DOHH2 (cell line): Measurements from ENCODE around the gene RAB31.

Source experiments
- H3F3A ChIP-seq: fragments of 200-600 bp; sonication (generic), shearing (Covaris generic); 2 replicates; pipeline ENCODE4 v1.6.0; 2016; ENCODE audit warnings: antibody characterized with exemption, mild to moderate bottlenecking; ENCODE audit not compliant: control insufficient read depth, insufficient read depth
- H3K27ac ChIP-seq: fragments of 200-600 bp; sonication (generic); 2 replicates; pipeline ENCODE4 v1.5.1; 2014; ENCODE audit warnings: low read depth, mild to moderate bottlenecking, low read length, moderate library complexity
- H3K27me3 ChIP-seq: fragments of 200-600 bp; sonication (generic); 2 replicates; pipeline ENCODE4 v1.6.1; 2014; ENCODE audit warnings: mild to moderate bottlenecking, low read length, mixed read lengths; ENCODE audit not compliant: control insufficient read depth
- H3K36me3 ChIP-seq: fragments of 200-600 bp; sonication (generic); 2 replicates; pipeline ENCODE4 v1.6.1; 2014; ENCODE audit warnings: mild to moderate bottlenecking, low read length, moderate library complexity, mixed read lengths; ENCODE audit not compliant: control insufficient read depth
- H3K4me1 ChIP-seq: fragments of 200-600 bp; sonication (generic); 2 replicates; pipeline ENCODE4 v1.6.1; 2014; ENCODE audit warnings: mild to moderate bottlenecking, low read length, mixed read lengths; ENCODE audit not compliant: control insufficient read depth
- H3K4me2 ChIP-seq: fragments of 200-600 bp; sonication (generic); 2 replicates; pipeline ENCODE4 v1.6.0; 2014; ENCODE audit warnings: mild to moderate bottlenecking, low read length, moderate library complexity
- H3K4me3 ChIP-seq: fragments of 200-600 bp; sonication (generic); 2 replicates; pipeline ENCODE4 v1.5.1; 2014; ENCODE audit warnings: mild to moderate bottlenecking, low read length, mixed read lengths
- H3K79me2 ChIP-seq: fragments of 200-600 bp; sonication (generic); 2 replicates; pipeline ENCODE4 v1.6.1; 2014; ENCODE audit warnings: mild to moderate bottlenecking, low read length, mixed read lengths; ENCODE audit not compliant: control insufficient read depth
- H3K9me2 ChIP-seq: fragments of 200-600 bp; sonication (generic); replicated peaks from 2 replicates; pipeline ENCODE4 v1.6.1; 2014; ENCODE audit warnings: mild to moderate bottlenecking, low read length, mixed read lengths; ENCODE audit not compliant: control insufficient read depth
- H3K9me3 ChIP-seq: fragments of 200-600 bp; sonication (generic); 2 replicates; pipeline ENCODE4 v1.6.1; 2014; ENCODE audit warnings: antibody characterized with exemption, low read length, mixed read lengths; ENCODE audit not compliant: control insufficient read depth, insufficient read depth
- H4K20me1 ChIP-seq: fragments of 200-600 bp; sonication (generic); 2 replicates; pipeline ENCODE4 v1.6.0; 2014; ENCODE audit warnings: low read depth, mild to moderate bottlenecking, antibody characterized with exemption, low read length, moderate library complexity; ENCODE audit not compliant: control insufficient read depth, insufficient read depth
- EZH2phosphoT487 ChIP-seq: fragments of 200-600 bp; sonication (generic); IDR thresholded peaks from 2 replicates; pipeline ENCODE4 v1.6.1; 2017; ENCODE audit warnings: borderline replicate concordance, mild to moderate bottlenecking, antibody characterized with exemption, low read length, moderate library complexity, mixed read lengths
- TF ChIP-seq, protein P1 (sequence below): fragments of 200-600 bp; sonication (generic); IDR thresholded peaks from one replicate; pipeline ENCODE4 v1.5.1; 2014; ENCODE audit warnings: antibody characterized with exemption, mild to moderate bottlenecking, low read depth, low read length; ENCODE audit not compliant: poor library complexity, severe bottlenecking

The RAB31 gene

DNA sequence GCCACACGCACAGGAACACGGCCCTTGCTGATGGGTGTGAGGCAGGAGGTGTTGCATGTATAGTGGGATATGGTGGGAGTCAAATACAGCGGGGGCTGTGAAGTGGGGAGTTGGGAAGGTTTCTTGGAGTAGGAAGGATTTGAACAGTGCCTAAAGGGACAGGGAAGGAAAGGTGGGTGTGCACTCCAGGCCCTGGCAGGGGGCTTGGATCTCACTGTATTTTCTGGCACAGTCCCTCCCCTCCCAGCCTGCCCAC, 6.9 kb downstream of the RAB31 start:
- TF ChIP-seq EZH2phosphoT487: no peak
- TF ChIP-seq, protein P1, sequence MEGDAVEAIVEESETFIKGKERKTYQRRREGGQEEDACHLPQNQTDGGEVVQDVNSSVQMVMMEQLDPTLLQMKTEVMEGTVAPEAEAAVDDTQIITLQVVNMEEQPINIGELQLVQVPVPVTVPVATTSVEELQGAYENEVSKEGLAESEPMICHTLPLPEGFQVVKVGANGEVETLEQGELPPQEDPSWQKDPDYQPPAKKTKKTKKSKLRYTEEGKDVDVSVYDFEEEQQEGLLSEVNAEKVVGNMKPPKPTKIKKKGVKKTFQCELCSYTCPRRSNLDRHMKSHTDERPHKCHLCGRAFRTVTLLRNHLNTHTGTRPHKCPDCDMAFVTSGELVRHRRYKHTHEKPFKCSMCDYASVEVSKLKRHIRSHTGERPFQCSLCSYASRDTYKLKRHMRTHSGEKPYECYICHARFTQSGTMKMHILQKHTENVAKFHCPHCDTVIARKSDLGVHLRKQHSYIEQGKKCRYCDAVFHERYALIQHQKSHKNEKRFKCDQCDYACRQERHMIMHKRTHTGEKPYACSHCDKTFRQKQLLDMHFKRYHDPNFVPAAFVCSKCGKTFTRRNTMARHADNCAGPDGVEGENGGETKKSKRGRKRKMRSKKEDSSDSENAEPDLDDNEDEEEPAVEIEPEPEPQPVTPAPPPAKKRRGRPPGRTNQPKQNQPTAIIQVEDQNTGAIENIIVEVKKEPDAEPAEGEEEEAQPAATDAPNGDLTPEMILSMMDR: no peak
- Histone ChIP-seq H3K79me2 (no peaks in the 10 kb centered on the region), H3K4me1 (no peaks in the 10 kb centered on the region)

DNA sequence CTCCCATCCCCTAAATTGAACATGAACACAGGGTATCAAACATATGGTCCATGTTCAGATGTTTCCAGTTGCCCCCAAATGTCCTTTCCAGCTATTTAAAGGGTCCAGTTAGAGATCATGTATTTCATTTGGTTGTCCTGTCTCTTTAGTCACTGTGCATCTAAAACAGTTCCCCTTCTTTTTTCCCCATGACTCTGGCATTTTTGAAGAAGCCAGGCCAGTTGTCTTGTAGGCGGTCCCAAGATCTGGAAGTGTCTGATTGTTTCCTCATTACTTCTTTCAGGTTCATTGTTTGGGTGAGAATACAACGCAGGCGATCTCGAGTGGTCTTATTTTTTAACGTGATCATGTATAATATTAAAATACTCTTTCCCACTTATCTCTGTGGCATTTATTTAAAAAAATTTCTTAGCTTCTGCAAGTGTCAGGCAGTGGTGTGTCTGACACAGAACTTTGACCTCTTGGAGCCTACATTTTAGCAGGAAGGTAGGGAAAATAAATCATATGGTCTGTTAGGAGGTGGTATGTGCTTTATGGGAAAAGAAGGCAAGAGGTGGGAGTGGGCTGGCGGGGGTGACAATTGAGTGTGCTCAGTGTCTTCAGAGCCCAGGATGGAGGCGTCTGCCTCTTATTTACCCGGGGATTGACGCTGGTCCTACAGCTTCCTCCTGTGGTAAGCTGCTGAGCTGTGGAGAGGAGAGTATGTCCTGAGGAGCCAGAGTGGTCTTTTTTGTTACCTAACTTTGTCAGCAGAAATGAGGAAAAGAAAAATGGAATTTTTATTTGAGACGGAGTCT, 8.1 kb downstream of the RAB31 start:
- Histone ChIP-seq H3K27ac (no peak overlapping the region), H3K79me2 (no peaks in the 10 kb centered on the region), H4K20me1 (no peaks in the 10 kb centered on the region), H3K27me3 (peaks cover 29% of the 10 kb centered on the region), H3F3A (no peaks in the 10 kb centered on the region), H3K4me2 (no peak overlapping the region), H3K4me3 (no peak overlapping the region), H3K9me2 (no peaks in the 10 kb centered on the region), H3K36me3 (no peaks in the 10 kb centered on the region), H3K9me3 (no peaks in the 10 kb centered on the region), H3K4me1 (no peaks in the 10 kb centered on the region)
- TF ChIP-seq, protein P1: no peak
- no peak for TF ChIP-seq EZH2phosphoT487

More for the DNA sequence above, 6.9 kb downstream of the RAB31 start:
- Histone ChIP-seq H3K9me3 (no peaks in the 10 kb centered on the region), H3F3A (no peaks in the 10 kb centered on the region), H4K20me1 (no peaks in the 10 kb centered on the region), H3K4me3 (no peak overlapping the region), H3K27me3 (peaks cover 41% of the 10 kb centered on the region), H3K27ac (no peak overlapping the region), H3K4me2 (no peak overlapping the region), H3K9me2 (no peaks in the 10 kb centered on the region), H3K36me3 (no peaks in the 10 kb centered on the region)

DNA sequence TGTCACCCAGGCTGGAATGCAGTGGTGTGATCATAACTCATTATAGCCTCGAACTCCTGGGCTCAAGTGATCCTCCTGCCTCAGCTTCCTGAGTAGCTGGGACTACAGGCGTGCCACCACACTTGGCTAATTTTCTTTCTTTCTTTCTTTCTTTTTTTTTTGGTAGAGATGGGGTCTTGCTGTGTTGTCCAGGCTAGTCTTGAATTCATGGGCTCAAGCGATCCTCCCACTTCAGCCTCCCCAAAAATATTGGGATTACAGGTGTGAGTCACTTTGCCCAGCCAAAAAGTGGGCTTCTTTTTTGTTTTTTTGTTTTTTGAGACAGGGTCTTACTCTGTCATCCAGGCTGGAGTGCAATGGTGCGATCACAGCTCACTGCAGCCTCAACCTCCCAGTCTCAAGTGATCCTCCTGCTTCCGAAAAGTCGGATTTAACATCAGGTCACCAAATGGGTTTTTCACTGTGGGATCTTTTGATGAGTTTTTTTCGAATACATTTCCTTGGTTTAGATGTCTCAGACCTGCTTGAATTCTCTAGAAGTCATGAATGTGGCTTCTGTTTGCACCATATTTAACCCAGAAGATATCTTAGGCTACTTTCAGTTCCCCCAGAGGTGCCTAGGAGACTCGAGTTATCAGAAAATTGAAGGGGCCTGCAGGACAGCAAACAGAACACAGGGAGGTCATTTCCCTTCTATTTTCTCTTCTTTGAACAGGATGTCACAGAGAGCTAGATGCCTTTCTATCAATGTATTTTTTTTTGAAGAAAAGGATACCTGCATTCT, 8.9 kb downstream of the RAB31 start:
- Histone ChIP-seq H3K36me3 (no peaks in the 10 kb centered on the region), H3K79me2 (no peaks in the 10 kb centered on the region), H3K4me3 (no peak overlapping the region), H3K9me3 (no peaks in the 10 kb centered on the region), H3K27me3 (peaks cover 21% of the 10 kb centered on the region), H3K9me2 (no peaks in the 10 kb centered on the region), H3K4me2 (no peak overlapping the region), H3F3A (no peaks in the 10 kb centered on the region), H4K20me1 (no peaks in the 10 kb centered on the region), H3K4me1 (no peaks in the 10 kb centered on the region), H3K27ac (no peak overlapping the region)
- TF ChIP-seq EZH2phosphoT487: no peak
- TF ChIP-seq, protein P1: no peak
